GM13977 (cell line): Measurements from ENCODE around the gene ZNF2.

Source experiments
- DNase-seq: peaks from one replicate; pipeline ENCODE4 v3.0.0; 2012; ENCODE audit warnings: low spot score
- in situ Hi-C: fragments of 300-500 bp; cut with MboI; formaldehyde crosslinking; loops from one replicate; pipeline ENCODE4 v1.12.0; 2022; ENCODE audit warnings: low sequenced_read_pairs, low pct_unique_long_range_greater_than_20kb, mixed read lengths, inconsistent platforms; ENCODE audit not compliant: unreplicated experiment
- TF ChIP-seq, protein P1 (sequence below): IDR thresholded peaks from 2 replicates; pipeline ENCODE4 v1.5.1; 2012; ENCODE audit warnings: mild to moderate bottlenecking, control low read depth; ENCODE audit not compliant: insufficient read depth; ENCODE audit errors: extremely low read depth, missing control alignments

Gene ZNF2

GRCh38 chr2:95171902-95172301 lies 6.3 kb downstream of the ZNF2 start:
- no peak for DNase-seq
- TF ChIP-seq, protein P1, sequence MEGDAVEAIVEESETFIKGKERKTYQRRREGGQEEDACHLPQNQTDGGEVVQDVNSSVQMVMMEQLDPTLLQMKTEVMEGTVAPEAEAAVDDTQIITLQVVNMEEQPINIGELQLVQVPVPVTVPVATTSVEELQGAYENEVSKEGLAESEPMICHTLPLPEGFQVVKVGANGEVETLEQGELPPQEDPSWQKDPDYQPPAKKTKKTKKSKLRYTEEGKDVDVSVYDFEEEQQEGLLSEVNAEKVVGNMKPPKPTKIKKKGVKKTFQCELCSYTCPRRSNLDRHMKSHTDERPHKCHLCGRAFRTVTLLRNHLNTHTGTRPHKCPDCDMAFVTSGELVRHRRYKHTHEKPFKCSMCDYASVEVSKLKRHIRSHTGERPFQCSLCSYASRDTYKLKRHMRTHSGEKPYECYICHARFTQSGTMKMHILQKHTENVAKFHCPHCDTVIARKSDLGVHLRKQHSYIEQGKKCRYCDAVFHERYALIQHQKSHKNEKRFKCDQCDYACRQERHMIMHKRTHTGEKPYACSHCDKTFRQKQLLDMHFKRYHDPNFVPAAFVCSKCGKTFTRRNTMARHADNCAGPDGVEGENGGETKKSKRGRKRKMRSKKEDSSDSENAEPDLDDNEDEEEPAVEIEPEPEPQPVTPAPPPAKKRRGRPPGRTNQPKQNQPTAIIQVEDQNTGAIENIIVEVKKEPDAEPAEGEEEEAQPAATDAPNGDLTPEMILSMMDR: no peak
- in situ Hi-C loops: no loop called here

DNA sequence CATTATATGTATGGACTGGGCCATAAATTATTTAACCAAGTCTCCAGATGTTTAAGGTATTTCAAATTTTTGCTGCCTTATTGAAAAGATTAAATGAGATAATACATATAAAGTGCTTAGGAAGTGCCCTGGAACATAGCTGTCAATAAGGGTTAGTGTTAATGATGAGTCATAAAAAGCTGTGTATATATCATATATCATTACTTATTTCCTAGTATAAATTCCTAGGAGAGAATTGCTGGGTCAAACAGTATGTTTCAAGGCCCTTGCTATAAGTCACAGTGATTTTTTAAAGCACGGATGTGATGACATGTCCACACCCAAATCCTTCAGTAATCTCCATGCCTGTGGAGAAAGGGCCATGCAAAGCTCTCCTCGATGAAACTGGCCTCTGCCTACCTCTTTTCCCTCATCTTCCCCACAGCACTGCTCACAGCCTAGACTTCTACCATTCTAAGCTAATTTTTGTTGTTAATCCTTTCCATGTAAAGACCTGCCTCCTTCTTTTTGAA lies 8.5 kb downstream of the ZNF2 start:
- TF ChIP-seq, protein P1: no peak
- in situ Hi-C loops: no loop called here
- no peak for DNase-seq

- TF ChIP-seq, protein P1: no peak
- in situ Hi-C loops: no loop called here
Observed at GRCh38 chr2:95179451-95179850, 13.8 kb downstream of the ZNF2 start.

GRCh38 chr2:95181774-95182173 lies 16.2 kb downstream of the ZNF2 start:
- TF ChIP-seq, protein P1: no peak
- in situ Hi-C loops: no loop called here
- no peak for DNase-seq

More at GRCh38 chr2:95179451-95179850, 13.8 kb downstream of the ZNF2 start:
- no peak for DNase-seq

- DNase-seq: no peak
Observed at GRCh38 chr2:95185197-95185596, 19.6 kb downstream of the ZNF2 start.

GRCh38 chr2:95185973-95186372 lies 20.4 kb downstream of the ZNF2 start:
- in situ Hi-C loops: no loop called here
- no peak for DNase-seq

More at GRCh38 chr2:95185197-95185596, 19.6 kb downstream of the ZNF2 start:
- in situ Hi-C loops: no loop called here
- TF ChIP-seq, protein P1: no peak

More at GRCh38 chr2:95185973-95186372, 20.4 kb downstream of the ZNF2 start:
- TF ChIP-seq, protein P1: no peak
